ENCODE measurements around the gene MAGI3.

- TF ChIP-seq GATA2 (IDR thresholded peaks at IDR 0.05; ENCODE audit: low read depth, low read length) (no peak), GATA3 (IDR thresholded peaks at IDR 0.05; ENCODE audit: low read depth, low read length) (no peak)
These were observed 324.4 kb downstream of the MAGI3 start for GRCh38 chr1:113714606-113715269.
